Adipose tissue (tissue), 3 donors: ENCODE measurements around the gene PCDH8. TPM values are rescaled to one million over a fixed set of nuclear protein-coding genes. Genes with fewer than 3 reads are reported as not detected.

Experiments
- polyA plus RNA-seq, 3 donors: library from polyadenylated mRNA; stranded (reverse); fragments of 200-250 nt; gene quantifications; one replicate each; pipeline ENCODE4 v1.2.3, GENCODE V29; 2013
- donor health status: healthy with polysubstance abuse.
- donor health status: Bipolar disorder and iron deficiency.
- donor health status: healthy.

PCDH8 gene
- polyA plus RNA-seq, 3 donors: 0.06 to 0.07 TPM; not detected in 1

Other genes starting within 250 kb of the PCDH8 start
- gene HNRNPA1L2, start 206.2 kb downstream of the PCDH8 start, polyA plus RNA-seq: 1 to 10 TPM; 3.2 to 6.4 (median 3.7) TPM
- gene SUGT1, start 195.8 kb downstream of the PCDH8 start, polyA plus RNA-seq: 10 to 100 TPM; 26.8 to 44.2 (median 29.7) TPM
- gene CNMD, start 108.8 kb downstream of the PCDH8 start, polyA plus RNA-seq: under 1 TPM in 1 of 3 donors, not detected in 2; 0.52 TPM
- gene OLFM4, start 180.2 kb upstream of the PCDH8 start, polyA plus RNA-seq: 100 to 1,000 TPM in 1 of 3 donors, 1 to 10 TPM in 1, under 1 TPM in 1; 0.36 to 284 (median 4.8) TPM